Upper lobe of left lung (tissue), 4 donors: ENCODE data around the gene TBX20.
"Not testable (repeated sequence)": the region's sequence is repeated elsewhere in the genome, so short reads cannot be mapped to it uniquely, and the experiment has no call there.

ENCODE experiments used
- CTCF ChIP-seq, 6 experiments: fragments of 450-650 bp in 4 of 6; fragments of 200-600 bp in 2 of 6; sonication (generic) in 2 of 6; IDR thresholded peaks; one replicate each; pipeline ENCODE4 v1.5.1; 2016 to 2019; ENCODE audit warnings: antibody characterized with exemption in 6 of 6
- POLR2A ChIP-seq, 4 donors: fragments of 450-650 bp; IDR thresholded peaks; one replicate each; pipeline ENCODE4 v1.5.1; 2016 to 2017; ENCODE audit warnings: antibody characterized with exemption in 4 of 4, mild to moderate bottlenecking in 2 of 4

- TF ChIP-seq CTCF, POLR2A (IDR thresholded peaks at IDR 0.05): not testable (repeated sequence)
Observed at GRCh38 chr7:35200170-35200569, 53.7 kb downstream of the TBX20 start.
